ENCODE measurements around the gene ZNF14. TPM values are rescaled to one million over a fixed set of nuclear protein-coding genes. Genes with fewer than 3 reads are reported as not detected.

Gene ZNF14
- total RNA-seq, 1 experiment from 2014 or later: 2.3 TPM

Other genes with a start within 250 kb of the ZNF14 start
- 4.7 and 9.8 TPM in 2 replicates for gene TSSK6, start 217.6 kb downstream of the ZNF14 start, total RNA-seq (2014; rRNA removed; shearing (Covaris generic))
- 249 and 291 TPM in 2 replicates for gene NDUFA13, start 216.9 kb downstream of the ZNF14 start, total RNA-seq (2014; rRNA removed; shearing (Covaris generic))
- 0.74 and 1.2 TPM in 2 replicates for gene YJEFN3, start 204.2 kb downstream of the ZNF14 start, total RNA-seq (2014; rRNA removed; shearing (Covaris generic))
- gene CILP2, start 194.8 kb downstream of the ZNF14 start, total RNA-seq (2014; rRNA removed; shearing (Covaris generic)): 4.4 and 7.0 TPM in 2 replicates
- gene PBX4, start 114.4 kb downstream of the ZNF14 start, total RNA-seq (2014; rRNA removed; shearing (Covaris generic)): 0.94 and 2.7 TPM in 2 replicates
- 44.0 and 45.0 TPM in 2 replicates for gene LPAR2, start 104.9 kb downstream of the ZNF14 start, total RNA-seq (2014; rRNA removed; shearing (Covaris generic))
- gene GMIP, start 89.5 kb downstream of the ZNF14 start, total RNA-seq (2014; rRNA removed; shearing (Covaris generic)): 6.6 and 6.7 TPM in 2 replicates
- gene ATP13A1, start 69.4 kb downstream of the ZNF14 start, total RNA-seq (2014; rRNA removed; shearing (Covaris generic)): 36.2 and 40.6 TPM in 2 replicates
- 24.1 and 24.9 TPM in 2 replicates for gene ZNF101, start 64.3 kb downstream of the ZNF14 start, total RNA-seq (2014; rRNA removed; shearing (Covaris generic))
- gene ZNF506, start 88.6 kb upstream of the ZNF14 start, total RNA-seq (2014; rRNA removed; shearing (Covaris generic)): 0.04 and 0.07 TPM in 2 replicates
- not detected in 2 replicates for gene ZNF253, start 132.8 kb upstream of the ZNF14 start, total RNA-seq (2014; rRNA removed; shearing (Covaris generic))
- not detected in 2 replicates for gene ZNF93, start 167.8 kb upstream of the ZNF14 start, total RNA-seq (2014; rRNA removed; shearing (Covaris generic))